Measurements from ENCODE around the gene DAP. TPM values are rescaled to one million over a fixed set of nuclear protein-coding genes. Genes with fewer than 3 reads are reported as not detected.

Gene DAP
- total RNA-seq, 6 donors from 2014 or later, result 38.8 to 101 (median 77.6) TPM

GRCh38 chr5:10695759-10696543, 65.1 kb downstream of the DAP start:
- no peak overlapping the region for H3K4me3 ChIP-seq
- DNase-seq (no peak), ATAC-seq (ENCODE audit: low FRiP score in 2 of 2) (no peak)
- H3K27me3 ChIP-seq, result no peaks in the 10 kb centered on the region
- no peak for TF ChIP-seq EP300 (IDR thresholded peaks at IDR 0.05)
- no peak for TF ChIP-seq POLR2AphosphoS5 (IDR thresholded peaks at IDR 0.05)
- no peaks in the 10 kb centered on the region for H3K9me3 ChIP-seq
- H3K36me3 ChIP-seq, result no peaks in the 10 kb centered on the region
- 70 to 74% methylated on average over 7 of the region's 7 CpGs for WGBS, 2 donors
- H3K4me1 ChIP-seq, result peaks cover 6 to 11% (median 9%) of the 10 kb centered on the region in 4 donors
- H3K27ac ChIP-seq, result no peak overlapping the region

DNA sequence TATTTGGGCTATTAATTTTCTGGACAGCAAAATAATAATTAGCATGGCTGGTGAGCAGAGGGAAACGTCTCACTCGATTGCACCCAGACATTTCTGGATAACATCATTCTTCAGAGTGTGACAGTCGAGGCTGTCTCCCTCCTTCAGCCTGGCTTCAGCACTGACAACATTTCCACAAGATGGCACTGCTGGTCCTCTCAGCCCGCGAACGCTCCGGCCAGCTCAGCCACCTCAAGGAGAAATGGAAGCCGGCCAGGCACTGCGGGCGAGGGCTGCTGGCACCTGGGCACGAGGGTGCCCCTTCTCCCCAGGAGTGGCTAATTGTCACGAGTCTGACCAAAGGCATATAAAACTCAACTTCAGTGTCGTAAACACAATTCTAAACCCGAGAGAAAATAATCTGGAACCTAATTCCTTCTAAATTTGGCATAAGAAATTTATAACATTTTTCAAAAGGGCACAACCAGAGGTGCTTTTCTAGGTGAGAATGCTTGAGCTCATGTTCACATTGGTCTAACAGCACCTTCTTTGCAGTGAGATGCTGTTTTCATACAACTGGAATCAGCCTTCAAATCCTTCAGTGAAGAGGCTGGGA, 65.9 kb downstream of the DAP start:
- Histone ChIP-seq H3K4me1 (peaks cover 6 to 11% (median 9%) of the 10 kb centered on the region in 4 donors), H3K9me3 (no peaks in the 10 kb centered on the region), H3K27me3 (no peaks in the 10 kb centered on the region), H3K4me3 (no peak overlapping the region), H3K36me3 (no peaks in the 10 kb centered on the region), H3K27ac (no peak overlapping the region)
- ATAC-seq (ENCODE audit: low FRiP score in 2 of 2) (peak; percentile 78 to 82), DNase-seq (peak; percentile 86 to 87)
- WGBS, 2 donors, result 13 to 21% methylated on average over 7 to 14 of the region's 14 CpGs
- TF ChIP-seq EP300 (IDR thresholded peaks at IDR 0.05), result no peak
- TF ChIP-seq, protein P1, sequence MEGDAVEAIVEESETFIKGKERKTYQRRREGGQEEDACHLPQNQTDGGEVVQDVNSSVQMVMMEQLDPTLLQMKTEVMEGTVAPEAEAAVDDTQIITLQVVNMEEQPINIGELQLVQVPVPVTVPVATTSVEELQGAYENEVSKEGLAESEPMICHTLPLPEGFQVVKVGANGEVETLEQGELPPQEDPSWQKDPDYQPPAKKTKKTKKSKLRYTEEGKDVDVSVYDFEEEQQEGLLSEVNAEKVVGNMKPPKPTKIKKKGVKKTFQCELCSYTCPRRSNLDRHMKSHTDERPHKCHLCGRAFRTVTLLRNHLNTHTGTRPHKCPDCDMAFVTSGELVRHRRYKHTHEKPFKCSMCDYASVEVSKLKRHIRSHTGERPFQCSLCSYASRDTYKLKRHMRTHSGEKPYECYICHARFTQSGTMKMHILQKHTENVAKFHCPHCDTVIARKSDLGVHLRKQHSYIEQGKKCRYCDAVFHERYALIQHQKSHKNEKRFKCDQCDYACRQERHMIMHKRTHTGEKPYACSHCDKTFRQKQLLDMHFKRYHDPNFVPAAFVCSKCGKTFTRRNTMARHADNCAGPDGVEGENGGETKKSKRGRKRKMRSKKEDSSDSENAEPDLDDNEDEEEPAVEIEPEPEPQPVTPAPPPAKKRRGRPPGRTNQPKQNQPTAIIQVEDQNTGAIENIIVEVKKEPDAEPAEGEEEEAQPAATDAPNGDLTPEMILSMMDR (IDR thresholded peaks at IDR 0.05), result peak in 5 of 6 experiments; percentile 52 to 77 (median 61)

DNA sequence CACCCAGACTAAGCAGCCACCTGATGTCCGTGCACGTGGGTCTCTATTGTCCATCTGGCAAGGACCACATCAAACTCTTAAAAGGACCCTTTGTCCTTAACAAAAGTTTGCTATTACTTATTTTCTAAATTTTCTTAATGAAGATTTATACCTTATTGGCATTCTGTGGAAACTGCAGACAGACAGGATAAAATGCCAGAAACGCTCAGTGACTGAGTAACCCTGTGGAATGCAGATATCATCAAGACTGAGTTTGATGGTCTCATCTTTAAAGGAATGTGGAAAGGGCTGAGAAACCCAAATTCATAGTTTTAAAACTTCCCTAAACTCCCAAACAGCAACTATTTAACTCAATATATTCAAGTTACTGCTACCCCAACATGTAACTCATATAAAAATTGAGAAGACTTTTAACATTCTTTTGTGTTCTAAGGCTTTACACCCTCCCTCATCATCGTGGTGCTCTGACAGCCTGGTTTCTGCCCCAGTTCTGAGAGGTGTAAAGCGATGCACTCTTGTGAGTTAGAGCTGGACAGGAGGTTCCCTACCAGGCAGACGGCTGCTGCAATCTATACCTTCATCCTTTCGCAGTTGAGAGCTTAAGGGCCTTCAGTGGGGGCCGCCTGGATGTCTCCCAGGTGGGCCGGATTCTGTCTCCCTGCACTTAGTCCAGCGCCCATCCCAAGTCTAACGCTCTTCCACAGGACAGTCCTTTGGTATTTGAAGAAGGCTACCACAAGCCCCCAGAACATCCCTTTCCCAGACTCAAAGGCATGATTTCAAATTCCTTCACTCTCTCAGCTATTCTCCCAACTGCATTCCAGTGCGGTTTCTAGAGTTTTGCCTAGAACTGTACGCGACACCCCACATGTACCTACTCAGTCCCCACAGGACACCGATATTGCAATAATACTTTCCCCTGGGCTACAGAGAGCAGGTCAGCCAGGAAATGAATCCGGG, 68.9 kb downstream of the DAP start:
- TF ChIP-seq EP300 (IDR thresholded peaks at IDR 0.05) (no peak), POLR2AphosphoS5 (IDR thresholded peaks at IDR 0.05) (no peak), POLR2A (IDR thresholded peaks at IDR 0.05) (no peak)
- TF ChIP-seq, protein P1 (IDR thresholded peaks at IDR 0.05), result no peak
- H3K9me3 ChIP-seq, result no peaks in the 10 kb centered on the region
- H3K4me3 ChIP-seq, result no peak overlapping the region
- H3K27me3 ChIP-seq, result no peaks in the 10 kb centered on the region
- peaks cover 6 to 11% (median 9%) of the 10 kb centered on the region in 4 donors for H3K4me1 ChIP-seq
- DNase-seq, result no peak
- H3K27ac ChIP-seq, result no peak overlapping the region
- WGBS, 2 donors, result 92 to 93% methylated on average over 16 of the region's 16 CpGs
- ATAC-seq (ENCODE audit: low FRiP score in 2 of 2), result no peak
- H3K36me3 ChIP-seq, result no peaks in the 10 kb centered on the region

DNA sequence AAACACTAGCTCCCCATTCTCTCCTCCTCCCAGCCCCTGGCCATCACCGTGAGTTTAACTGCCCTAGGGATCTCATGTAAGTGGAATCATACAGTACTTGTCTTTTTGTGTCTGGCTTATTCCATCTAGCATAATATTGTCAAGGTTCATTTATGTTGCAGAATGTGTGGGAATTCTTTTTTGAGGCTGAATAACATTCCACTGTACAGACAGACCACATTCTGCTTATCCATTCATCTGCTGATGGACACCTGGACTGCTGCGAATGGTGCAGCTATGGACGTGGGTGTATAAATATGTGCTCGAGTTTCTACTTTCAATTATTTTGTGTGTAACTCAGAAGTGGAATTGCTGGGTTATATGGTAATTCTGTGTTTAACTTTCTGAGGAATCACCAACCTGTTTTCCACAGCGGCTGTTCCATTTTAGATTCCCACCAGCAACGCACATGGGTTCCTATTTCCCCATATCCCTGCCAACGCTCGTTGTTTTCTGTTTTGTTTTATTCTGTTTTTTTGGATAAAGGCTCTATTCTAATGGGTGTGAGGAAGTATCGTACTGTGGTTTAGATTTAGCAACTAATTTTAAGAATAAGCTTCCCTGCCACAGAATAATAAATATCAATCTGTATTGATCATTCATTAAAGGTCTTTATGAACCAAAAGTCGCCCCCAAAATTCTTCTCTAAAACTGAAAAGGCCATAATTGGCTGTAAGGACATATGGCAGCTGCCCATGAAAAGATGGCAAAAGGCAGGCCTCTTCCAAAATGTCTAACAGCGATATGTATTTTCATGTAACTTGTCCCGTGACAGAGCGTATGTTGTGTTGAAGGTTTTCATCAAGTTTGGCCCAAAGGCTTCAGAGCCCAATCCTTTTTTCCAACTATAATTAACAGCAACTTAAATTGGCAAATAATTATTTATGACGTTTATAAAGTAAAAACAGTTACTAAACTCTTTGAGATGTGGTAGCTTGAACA, 70.3 kb downstream of the DAP start:
- TF ChIP-seq EP300 (IDR thresholded peaks at IDR 0.05) (no peak), POLR2A (IDR thresholded peaks at IDR 0.05) (no peak), POLR2AphosphoS5 (IDR thresholded peaks at IDR 0.05) (no peak)
- TF ChIP-seq, protein P1 (IDR thresholded peaks at IDR 0.05), result no peak

More for the DNA sequence above, 70.3 kb downstream of the DAP start:
- ATAC-seq (ENCODE audit: low FRiP score in 2 of 2), result no peak
- no peaks in the 10 kb centered on the region for H3K9me3 ChIP-seq
- H3K4me1 ChIP-seq, result peaks cover 6 to 11% (median 8%) of the 10 kb centered on the region in 4 donors
- H3K27ac ChIP-seq, result no peak overlapping the region
- no peaks in the 10 kb centered on the region for H3K27me3 ChIP-seq
- H3K36me3 ChIP-seq, result no peaks in the 10 kb centered on the region
- DNase-seq, result no peak
- no peak overlapping the region for H3K4me3 ChIP-seq
- WGBS, 2 donors, result 89 to 94% methylated on average over 14 of the region's 14 CpGs
